B cell (primary cell): Measurements from ENCODE around the gene KLC4. TPM values are rescaled to one million over a fixed set of nuclear protein-coding genes. Genes with fewer than 3 reads are reported as not detected.

Experiments used
- ATAC-seq: fragments of 200-7000 bp; cut with Tn5 transposase; one replicate; pipeline ENCODE4 v1.10.0; 2021; ENCODE audit warnings: low read depth, mild to moderate bottlenecking, moderate number of reproducible peaks, moderate library complexity
- CTCF ChIA-PET: fragments of 350-600 bp; sonication (Branson Sonifier 250); formaldehyde crosslinking; loops from one replicate; lab custom pipeline; 2021; ENCODE audit warnings: antibody characterized with exemption, inconsistent platforms; lab: Charles Lee
- POLR2A ChIA-PET: fragments of 350-600 bp; sonication (Branson Sonifier 250); formaldehyde crosslinking; loops from one replicate; lab custom pipeline; 2021; ENCODE audit warnings: antibody characterized with exemption; lab: Charles Lee
- DNase-seq: peaks from one replicate; pipeline ENCODE4 v3.0.0; 2013
- H2AFZ ChIP-seq: 2 replicates; pipeline ENCODE4 v1.6.1; 2012; ENCODE audit warnings: mild to moderate bottlenecking, low read depth, low read length; ENCODE audit not compliant: insufficient read depth, poor library complexity, severe bottlenecking
- H3K27ac ChIP-seq, 2 donors: 1 replicate in 1 of 2; 2 replicates in 1 of 2; pipeline ENCODE4 v1.5.1; 2012 to 2013; ENCODE audit warnings: low read length in 2 of 2, mild to moderate bottlenecking in 2 of 2, moderate library complexity in 1 of 2
- H3K27me3 ChIP-seq, 4 experiments: fragments of 200-600 bp in 1 of 4; sonication (generic) in 1 of 4; replicated peaks in 1 of 4; 1 replicate in 2 of 4; 2 replicates in 2 of 4; pipeline versions ENCODE4 v1.6.1 to v1.7.0; 2013 to 2016; ENCODE audit warnings: low read length in 3 of 4, mild to moderate bottlenecking in 2 of 4, mixed read lengths in 1 of 4, moderate library complexity in 1 of 4; ENCODE audit not compliant: insufficient read depth in 4 of 4, control insufficient read depth in 3 of 4; ENCODE audit errors: control extremely low read depth in 1 of 4
- H3K36me3 ChIP-seq, 2 experiments: replicated peaks in 1 of 2; 1 replicate in 1 of 2; 2 replicates in 1 of 2; pipeline versions ENCODE4 v1.6.1 to v1.7.1; 2013; ENCODE audit warnings: low read length in 1 of 2; ENCODE audit not compliant: insufficient read depth in 2 of 2, control insufficient read depth in 1 of 2; ENCODE audit errors: control extremely low read depth in 1 of 2, extremely low read depth in 1 of 2
- H3K4me1 ChIP-seq, 2 donors: fragments of 200-600 bp in 1 of 2; sonication (generic) in 1 of 2; 1 replicate in 1 of 2; 2 replicates in 1 of 2; pipeline versions ENCODE4 v1.5.1 to v1.6.1; 2013 to 2017; ENCODE audit warnings: low read length in 2 of 2; ENCODE audit not compliant: control insufficient read depth in 2 of 2, insufficient read depth in 2 of 2
- H3K4me2 ChIP-seq: replicated peaks from 2 replicates; pipeline ENCODE3; 2012; ENCODE audit warnings: mild to moderate bottlenecking, low read depth, low read length; ENCODE audit not compliant: poor library complexity, severe bottlenecking
- H3K4me3 ChIP-seq, 5 experiments: fragments of 200-600 bp in 1 of 5; sonication (generic) in 1 of 5; 1 replicate in 3 of 5; 2 replicates in 2 of 5; pipeline versions ENCODE4 v1.5.1 to v1.7.0; 2011 to 2016; ENCODE audit warnings: low read length in 4 of 5, mild to moderate bottlenecking in 4 of 5, low read depth in 2 of 5, control low read depth in 1 of 5, moderate library complexity in 1 of 5; ENCODE audit not compliant: insufficient read depth in 1 of 5; ENCODE audit errors: control extremely low read depth in 1 of 5, extremely low read depth in 1 of 5
- H3K79me2 ChIP-seq: fragments of 200-600 bp; sonication (generic); one replicate; pipeline ENCODE4 v1.6.0; 2016; ENCODE audit warnings: low read length; ENCODE audit not compliant: control insufficient read depth, insufficient read depth
- H3K9ac ChIP-seq: fragments of 200-600 bp; sonication (generic); 2 replicates; pipeline ENCODE4 v1.6.1; 2017; ENCODE audit warnings: mild to moderate bottlenecking, low read length, moderate library complexity
- H3K9me3 ChIP-seq, 3 donors: one replicate each; pipeline versions ENCODE4 v1.6.1 to v1.7.1; 2013; ENCODE audit warnings: low read length in 2 of 3; ENCODE audit not compliant: control insufficient read depth in 2 of 3, insufficient read depth in 1 of 3; ENCODE audit errors: control extremely low read depth in 1 of 3
- H4K20me1 ChIP-seq: 2 replicates; pipeline ENCODE4 v1.6.0; 2012; ENCODE audit warnings: mild to moderate bottlenecking, low read length; ENCODE audit not compliant: insufficient read depth, control insufficient read depth, poor library complexity, severe bottlenecking
- H3K27ac Mint-ChIP-seq: one replicate; pipeline ENCODE4 v1.8.0; 2021; ENCODE audit warnings: mixed read lengths
- H3K27me3 Mint-ChIP-seq: one replicate; pipeline ENCODE4 v1.8.0; 2021; ENCODE audit warnings: mixed read lengths
- H3K4me1 Mint-ChIP-seq: one replicate; pipeline ENCODE4 v1.8.0; 2021; ENCODE audit warnings: mixed read lengths
- H3K4me3 Mint-ChIP-seq: one replicate; pipeline ENCODE4 v1.8.0; 2021; ENCODE audit warnings: mixed read lengths
- H3K9me3 Mint-ChIP-seq: one replicate; pipeline ENCODE4 v1.8.0; 2022; ENCODE audit warnings: mixed read lengths; ENCODE audit not compliant: insufficient read depth
- CTCF ChIP-seq: fragments of 200-600 bp; IDR thresholded peaks from one replicate; pipeline ENCODE4 v1.8.0; 2022; ENCODE audit warnings: antibody characterized with exemption, mild to moderate bottlenecking
- EZH2 ChIP-seq: IDR thresholded peaks from 2 replicates; pipeline ENCODE4 v1.6.1; 2012; ENCODE audit warnings: borderline replicate concordance, low read depth, mild to moderate bottlenecking, moderate library complexity, low read length; ENCODE audit not compliant: insufficient read depth, poor library complexity, severe bottlenecking
- WGBS: methylation state at CpG from one replicate; pipeline ENCODE4 v1.1.5; 2013; ENCODE audit warnings: missing lambda C conversion rate; ENCODE audit not compliant: insufficient coverage; 5-methylcytosine and 5-hydroxymethylcytosine counted together
- intact Hi-C: fragments of 100-400 bp; cut with micrococcal nuclease; formaldehyde crosslinking; loops from one replicate; pipeline ENCODE4 v1.10.0; 2022
- polyA plus RNA-seq: library from polyadenylated mRNA; depleted of rRNA; stranded (reverse); fragments of >200 nt; gene quantifications from 2 replicates; pipeline ENCODE4 v1.2.3, GENCODE V29; 2012
- total RNA-seq, 2 donors: library from RNA; stranded (reverse); fragments of 120-200 nt in 1 of 2; gene quantifications; 1 replicate in 1 of 2; 2 replicates in 1 of 2; pipeline versions ENCODE4 v1.2.3 to v1.2.4, GENCODE V29; 2013 to 2022

KLC4 gene
- total and polyA plus RNA-seq, 2 donors (not counting 1 experiment from before 2014, with no cell fraction given) = 30.6 to 52.7 TPM

GRCh38 chr6:43091020-43091419, 31.6 kb downstream of the KLC4 start:
- no peaks in the 10 kb centered on the region for H3K27me3 Mint-ChIP-seq
- WGBS = 88% methylated on average over 1 of the region's 5 CpGs
- Histone ChIP-seq H3K4me2 (no peak overlapping the region), H3K27me3 (no peaks in the 10 kb centered on the region), H3K4me3 (no peak overlapping the region), H3K79me2 (no peaks in the 10 kb centered on the region), H2AFZ (no peak overlapping the region), H3K9me3 (no peaks in the 10 kb centered on the region), H3K4me1 (no peaks in the 10 kb centered on the region), H4K20me1 (no peaks in the 10 kb centered on the region), H3K36me3 (no peaks in the 10 kb centered on the region), H3K9ac (no peak overlapping the region), H3K27ac (no peak overlapping the region)
- CTCF ChIA-PET = no interaction called here
- POLR2A ChIA-PET = no interaction called here
- ATAC-seq (no peak), DNase-seq (no peak)
- H3K4me3 Mint-ChIP-seq = no peak overlapping the region
- no peaks in the 10 kb centered on the region for H3K4me1 Mint-ChIP-seq
- H3K27ac Mint-ChIP-seq = no peak overlapping the region
- intact Hi-C loops = no loop called here
- H3K9me3 Mint-ChIP-seq = no peaks in the 10 kb centered on the region
- no peak for TF ChIP-seq CTCF
- no peak for TF ChIP-seq EZH2

- Histone ChIP-seq H3K4me2 (no peak overlapping the region), H3K79me2 (no peaks in the 10 kb centered on the region), H3K36me3 (no peaks in the 10 kb centered on the region), H3K9ac (no peak overlapping the region), H3K4me1 (no peaks in the 10 kb centered on the region), H2AFZ (no peak overlapping the region), H4K20me1 (no peaks in the 10 kb centered on the region), H3K9me3 (no peaks in the 10 kb centered on the region), H3K27ac (no peak overlapping the region), H3K4me3 (no peak overlapping the region), H3K27me3 (no peaks in the 10 kb centered on the region)
- Mint-ChIP-seq H3K27ac (no peak overlapping the region), H3K4me1 (peaks cover 2% of the 10 kb centered on the region), H3K27me3 (no peaks in the 10 kb centered on the region), H3K4me3 (no peak overlapping the region), H3K9me3 (no peaks in the 10 kb centered on the region)
- TF ChIP-seq EZH2 = no peak
- no peak for TF ChIP-seq CTCF
- DNase-seq (no peak), ATAC-seq (no peak)
- POLR2A ChIA-PET = no interaction called here
- CTCF ChIA-PET = no interaction called here
- intact Hi-C loops = no loop called here
- no CpG with 5 or more reads among the region's 10 CpGs for WGBS
These were observed 32.1 kb downstream of the KLC4 start for GRCh38 chr6:43091436-43091991.
